Posterior vena cava (tissue), 2 donors: ENCODE measurements around the gene ATP2A1. TPM values are rescaled to one million over a fixed set of nuclear protein-coding genes. Genes with fewer than 3 reads are reported as not detected.

Experiments
- DNase-seq: peaks from one replicate; pipeline ENCODE4 v3.0.0-alpha.2; 2020; ENCODE audit warnings: low spot score
- intact Hi-C, 2 donors: fragments of 100-400 bp; cut with DNase I; formaldehyde crosslinking; loops; one replicate each; pipeline versions ENCODE4 v1.14.1 to v1.14.2; 2022 to 2023
- total RNA-seq, 2 donors: library from RNA; stranded (reverse); fragmentation: NEBNext Ultra II Directional; extraction: Animal tissue kit (Norgen Biotek cat#: 25700); gene quantifications; one replicate each; pipeline ENCODE4 v1.2.1, GENCODE V29; 2021
- donor health status: DM: yes; HTN: yes; CAD: no.
- donor health status: DM: yes; HTN: yes; CAD: no.

The ATP2A1 gene
- total RNA-seq, 2 donors from 2014 or later: 0.42 to 1.3 TPM

- no peak for DNase-seq
- intact Hi-C loops: no loop called here
These were observed 24.6 kb downstream of the ATP2A1 start for GRCh38 chr16:28902909-28903308.

GRCh38 chr16:28903344-28904042, 25.2 kb downstream of the ATP2A1 start:
- intact Hi-C loops: loop anchor here in 1 of 2 donors (1.0 kb wide), 1 partner anchor 45 kb away; no protein-coding TSS in a partner anchor

GRCh38 chr16:28904363-28904762, 26.1 kb downstream of the ATP2A1 start:
- intact Hi-C loops: loop anchor here in 1 of 2 donors (1.0 kb wide), 1 partner anchor 44 kb away; no protein-coding TSS in a partner anchor
- DNase-seq: no peak

More at GRCh38 chr16:28903344-28904042, 25.2 kb downstream of the ATP2A1 start:
- no peak for DNase-seq

DNA sequence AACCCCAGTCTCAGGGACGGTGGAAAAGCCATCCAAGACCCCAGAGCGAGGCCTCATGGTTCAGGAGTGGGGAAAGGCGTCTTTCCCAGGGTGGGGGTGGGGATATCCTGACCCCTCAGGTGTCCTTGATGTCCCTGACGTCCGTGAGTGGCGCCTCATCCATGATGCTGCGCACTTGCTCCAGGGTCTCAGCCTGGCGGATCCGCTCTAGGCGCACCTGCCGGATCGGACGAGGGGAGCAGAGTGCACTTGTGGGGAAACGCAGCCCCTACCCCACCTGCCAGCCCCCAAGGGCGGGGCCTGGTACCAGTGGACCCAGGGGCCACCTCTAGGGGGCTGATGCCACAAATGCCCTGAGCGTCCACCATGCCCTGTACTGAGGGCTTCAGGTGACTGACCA, 26.5 kb downstream of the ATP2A1 start:
- no peak for DNase-seq
- intact Hi-C loops: loop anchor here in 1 of 2 donors (1.0 kb wide), 1 partner anchor 43 kb away; no protein-coding TSS in a partner anchor

DNA sequence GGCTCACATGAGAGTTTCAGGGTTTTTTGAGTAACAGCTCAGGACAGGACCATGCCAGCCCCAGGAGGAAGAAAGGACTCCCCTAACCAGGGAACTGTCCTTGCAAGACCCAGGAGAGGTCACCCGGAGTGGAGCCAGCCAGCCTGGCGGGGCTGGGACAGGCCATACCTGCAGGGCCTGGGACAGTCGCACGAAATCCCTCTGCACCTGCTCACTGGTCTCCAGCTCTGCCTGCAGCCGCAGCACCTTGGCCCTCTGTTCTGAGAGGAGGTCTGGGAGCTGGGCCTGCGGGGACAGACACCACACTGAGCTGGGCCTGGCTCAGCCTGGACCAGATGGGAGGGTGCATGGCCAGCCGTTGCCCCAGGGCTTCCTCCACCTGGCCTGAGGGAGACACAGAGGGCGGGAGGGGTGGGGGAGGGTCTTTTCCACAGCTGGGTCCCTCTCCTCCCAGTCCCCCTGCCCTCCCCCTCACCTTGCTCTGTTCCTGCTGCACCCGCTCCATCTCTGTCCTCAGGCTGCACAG, 27.0 kb downstream of the ATP2A1 start:
- intact Hi-C loops: no loop called here

DNA sequence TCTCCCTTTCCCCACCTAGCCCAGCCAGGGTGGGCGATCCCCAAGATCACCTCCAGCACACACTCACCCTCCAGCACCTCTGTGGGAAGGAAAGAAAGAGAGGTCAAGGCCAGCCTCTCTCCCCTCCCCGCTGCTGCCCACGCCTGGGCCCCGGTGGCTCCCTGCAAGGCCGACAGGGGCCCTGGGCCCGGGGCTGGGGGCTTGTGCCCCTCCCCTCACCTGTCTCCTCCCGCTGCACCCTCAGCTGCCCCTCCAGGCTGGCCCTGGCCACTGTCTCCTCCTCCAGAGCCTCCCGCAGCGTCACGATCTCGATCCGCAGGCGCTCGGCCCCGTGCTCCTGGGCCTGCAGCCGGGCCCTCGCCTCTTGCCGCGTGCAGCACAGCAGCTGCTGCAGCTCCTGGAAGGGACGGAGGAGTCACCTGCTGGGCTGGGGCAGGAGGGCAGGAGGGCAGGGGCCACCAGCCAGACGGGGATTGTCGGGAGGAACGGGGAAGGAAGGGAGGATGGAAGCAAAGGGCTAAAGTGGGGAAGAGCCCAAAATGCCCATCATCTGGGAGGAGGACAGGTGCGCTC, 27.6 kb downstream of the ATP2A1 start:
- DNase-seq: no peak
- intact Hi-C loops: no loop called here

More for the DNA sequence above, 27.0 kb downstream of the ATP2A1 start:
- no peak for DNase-seq

DNA sequence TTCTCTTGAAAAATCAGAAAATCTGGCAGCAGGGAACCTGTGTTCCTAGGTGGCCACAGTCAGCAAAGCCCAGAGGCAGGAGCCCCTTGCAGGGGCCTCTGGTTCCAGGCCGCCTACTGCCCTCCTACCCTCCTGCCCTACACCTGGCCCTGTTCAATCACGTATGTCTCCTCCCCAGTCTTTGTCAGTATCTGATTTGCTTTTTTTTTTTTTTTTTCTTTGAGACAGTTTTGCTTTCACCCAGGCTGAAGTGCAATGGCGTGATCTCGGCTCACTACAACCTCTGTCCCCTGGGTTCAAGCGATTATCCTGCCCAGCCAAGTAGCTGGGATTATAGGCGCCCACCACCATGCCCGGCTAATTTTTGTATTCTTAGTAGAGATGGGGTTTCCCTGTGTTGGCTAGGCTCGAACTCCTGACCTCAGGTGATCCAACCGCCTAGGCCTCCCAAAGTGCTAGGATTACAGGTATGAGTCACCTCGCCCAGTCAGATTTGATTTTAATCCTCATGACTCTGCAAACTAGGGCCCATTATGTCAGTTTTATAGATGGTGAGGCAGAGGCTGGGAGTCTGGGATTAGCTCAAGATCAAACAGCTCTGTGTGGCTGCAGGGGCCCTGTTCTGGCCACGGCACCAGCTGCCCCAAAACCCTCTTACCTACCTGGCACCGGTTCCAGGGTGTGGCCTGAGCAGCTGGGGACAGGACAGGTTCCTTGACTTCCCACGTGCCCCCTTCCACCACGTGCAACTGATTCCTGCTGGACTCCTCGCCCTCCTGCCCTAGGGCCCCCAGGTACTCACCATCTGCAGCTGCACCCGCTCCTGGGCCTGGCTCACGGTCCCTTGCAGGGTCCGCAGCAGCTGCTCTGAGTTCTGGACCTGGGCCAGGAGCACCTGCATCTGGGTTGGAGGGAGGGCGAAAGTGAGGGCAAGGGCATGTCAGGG, 32.1 kb downstream of the ATP2A1 start:
- no peak for DNase-seq
- intact Hi-C loops: no loop called here

- no peak for DNase-seq
- intact Hi-C loops: no loop called here
These were observed 34.3 kb downstream of the ATP2A1 start for GRCh38 chr16:28912558-28912957.

DNA sequence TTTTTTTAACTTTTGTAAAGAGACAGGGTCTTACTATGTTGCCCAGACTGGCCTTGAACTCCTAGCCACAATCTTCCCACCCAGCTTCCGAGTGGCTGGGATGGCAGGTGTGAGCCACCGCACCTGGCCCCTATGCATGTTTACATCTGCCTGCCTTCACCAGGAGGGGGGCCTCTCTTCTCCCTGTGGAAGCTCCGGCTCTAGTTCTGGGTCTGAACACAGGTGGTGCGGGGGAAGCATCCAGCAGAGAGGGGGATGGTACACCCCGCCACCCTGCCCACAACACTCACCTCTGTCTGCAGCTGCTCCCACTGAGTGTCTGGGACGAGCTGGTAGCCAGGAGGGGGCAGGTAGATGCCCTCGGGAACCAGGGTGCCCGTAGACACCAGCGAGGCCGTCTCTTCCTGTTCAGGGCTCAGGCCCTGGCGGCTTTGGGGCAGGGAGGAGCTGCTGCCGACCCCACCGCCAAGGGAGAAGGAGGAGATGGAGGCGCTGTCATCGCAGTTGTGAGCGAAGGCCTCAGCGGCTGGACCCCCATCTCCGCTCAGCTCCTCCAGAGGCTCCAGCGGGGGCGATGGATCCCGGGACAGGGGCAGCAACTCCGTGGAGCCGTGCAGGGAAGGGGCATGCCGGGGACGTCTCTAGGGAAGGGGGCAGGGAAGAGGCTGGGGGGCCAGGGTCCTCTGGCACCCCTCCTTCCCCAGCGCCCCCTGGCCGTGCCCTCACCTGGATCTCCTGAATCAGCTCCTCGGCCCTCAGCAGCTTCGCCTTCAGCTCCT, 35.8 kb downstream of the ATP2A1 start:
- DNase-seq: no peak
- intact Hi-C loops: no loop called here

GRCh38 chr16:28915181-28915580, 36.9 kb downstream of the ATP2A1 start:
- no peak for DNase-seq
- intact Hi-C loops: no loop called here

DNA sequence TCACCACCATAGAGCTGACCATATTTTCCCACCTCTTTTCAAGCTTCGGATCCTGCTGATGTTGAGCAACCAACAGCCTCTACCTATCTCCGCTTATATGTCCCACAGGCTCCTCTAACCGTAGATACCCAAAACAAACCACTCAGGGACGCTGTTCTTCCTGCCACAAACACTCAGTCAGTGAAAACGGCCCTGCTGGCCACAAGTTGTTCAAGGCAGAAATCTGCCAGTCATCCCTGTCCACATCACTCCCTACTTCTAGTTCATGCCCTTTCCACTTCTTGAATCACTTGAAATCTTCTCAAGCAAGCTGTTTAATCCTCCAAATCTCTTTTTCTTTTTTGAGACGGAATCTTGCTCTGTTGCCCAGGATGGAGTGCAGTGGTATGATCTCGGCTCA, 38.8 kb downstream of the ATP2A1 start:
- no peak for DNase-seq
- intact Hi-C loops: loop anchor here in 1 of 2 donors (1.0 kb wide), 1 partner anchor 20 kb away; no protein-coding TSS in a partner anchor

DNA sequence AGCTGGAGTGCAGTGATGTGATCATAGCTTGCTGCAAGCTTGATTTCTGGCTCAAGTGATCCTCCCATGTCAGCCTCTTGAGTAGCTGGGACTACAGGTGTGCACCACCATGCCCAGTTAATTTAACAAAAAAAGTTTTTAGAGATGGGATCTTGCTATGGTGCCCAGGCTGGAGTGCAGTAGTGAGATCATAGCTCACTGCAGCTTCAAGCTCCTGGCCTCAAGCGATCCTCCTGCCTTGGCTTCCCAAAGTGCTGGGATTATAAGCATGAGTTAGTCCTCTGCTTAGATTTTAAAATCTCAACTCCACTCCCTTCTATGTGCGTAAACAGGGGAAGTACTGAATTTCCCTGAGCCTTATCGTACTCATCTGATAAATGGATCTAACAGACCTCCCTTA, 40.4 kb downstream of the ATP2A1 start:
- no peak for DNase-seq
- intact Hi-C loops: no loop called here

GRCh38 chr16:28923231-28923587, 44.9 kb downstream of the ATP2A1 start:
- no peak for DNase-seq
- intact Hi-C loops: no loop called here

GRCh38 chr16:28923652-28924398, 45.5 kb downstream of the ATP2A1 start:
- no peak for DNase-seq
- intact Hi-C loops: no loop called here

DNA sequence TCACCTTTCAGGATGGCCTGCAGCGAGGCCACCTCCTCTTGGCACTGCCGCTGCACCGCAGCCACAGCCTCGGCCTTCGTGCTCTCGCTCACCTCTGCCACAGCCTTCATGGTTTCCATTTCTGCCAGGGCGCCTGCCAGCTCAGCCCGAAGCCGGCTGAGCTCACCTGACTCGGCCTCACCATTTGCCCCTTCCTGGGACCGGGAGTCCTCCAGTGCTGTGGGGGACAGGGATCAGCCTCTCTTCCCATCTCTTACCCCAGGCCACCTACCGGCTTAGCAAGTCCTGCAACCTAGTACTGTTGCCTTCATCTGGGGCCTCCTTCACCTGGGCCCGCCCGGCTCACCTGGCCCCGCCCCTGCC, 46.1 kb downstream of the ATP2A1 start:
- intact Hi-C loops: no loop called here
- DNase-seq: no peak

GRCh38 chr16:28924762-28925385, 46.6 kb downstream of the ATP2A1 start, which contains the start of gene RABEP2:
TSS of gene RABEP2 (minus strand) at chr16:28925238. CDS start at chr16:28925163, 75 bp downstream.
- intact Hi-C loops: no loop called here
- peak; percentile 98 for DNase-seq

- intact Hi-C loops: no loop called here
- peak; percentile 95 for DNase-seq
These were observed 47.3 kb downstream of the ATP2A1 start for GRCh38 chr16:28925386-28926228.
